ENCODE measurements around the gene CCN5. TPM values are rescaled to one million over a fixed set of nuclear protein-coding genes. Genes with fewer than 3 reads are reported as not detected.

CCN5 gene
- total and polyA plus RNA-seq, 2 of the 13 experiments (the other 11 are each of a cell fraction or from before 2014, with no cell fraction given) = 0.12 TPM; not detected in 1

DNA sequence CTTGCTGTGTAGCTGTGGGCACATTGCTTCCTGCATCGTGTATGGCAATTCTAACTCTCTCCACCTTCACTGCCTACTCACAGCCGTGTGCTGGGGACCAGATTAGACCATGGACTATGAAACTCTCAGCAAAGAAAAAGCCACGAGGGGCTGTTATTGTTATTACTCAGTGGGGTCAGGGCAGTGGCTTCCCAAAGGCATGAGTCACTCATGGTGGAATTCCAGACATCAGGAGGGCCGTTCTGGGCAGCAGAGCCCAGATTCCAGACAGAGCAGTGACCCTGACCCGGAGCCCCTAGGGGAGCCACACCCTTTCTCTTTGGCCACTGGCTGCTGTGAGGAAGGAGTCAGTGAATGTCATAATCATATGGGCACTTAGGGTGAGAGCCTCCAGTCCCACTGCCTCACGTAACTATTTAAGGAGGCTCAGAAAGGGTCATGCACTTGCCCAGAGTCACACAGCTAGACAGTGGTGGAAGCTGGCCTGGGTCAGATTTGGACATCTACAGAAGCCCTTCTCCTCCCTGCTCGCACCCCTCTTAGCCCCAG is 22.2 kb upstream of the CCN5 start (continued):
- TF ChIP-seq ZNF83 (CRISPR knock-in tag; IDR thresholded peaks at IDR 0.05; ENCODE audit: borderline replicate concordance) (no peak), ZNF17 (CRISPR knock-in tag; IDR thresholded peaks at IDR 0.05) (no peak), NCOA1 (CRISPR knock-in tag; IDR thresholded peaks at IDR 0.05) (no peak), ZC3H13 (CRISPR knock-in tag; IDR thresholded peaks at IDR 0.05) (no peak), BRCA1 (CRISPR knock-in tag; IDR thresholded peaks at IDR 0.05) (no peak), ZNF12 (CRISPR knock-in tag; IDR thresholded peaks at IDR 0.05) (no peak; the same call in 1 of the 2 replicates), ZNF3 (CRISPR knock-in tag; IDR thresholded peaks at IDR 0.05) (no peak), SRSF9 (IDR thresholded peaks at IDR 0.05; ENCODE audit: borderline replicate concordance, insufficient read depth, low read depth, low read length, poor library complexity, severe bottlenecking) (no peak), NFRKB (IDR thresholded peaks at IDR 0.05) (no peak), TCF7 (IDR thresholded peaks at IDR 0.05; ENCODE audit: low read depth) (no peak; the same call in 1 of the 2 replicates), ZFYVE20 (CRISPR knock-in tag; IDR thresholded peaks at IDR 0.05; ENCODE audit: borderline replicate concordance, low read depth) (no peak), ZNF230 (CRISPR knock-in tag; IDR thresholded peaks at IDR 0.05) (no peak), CBFB (CRISPR knock-in tag; IDR thresholded peaks at IDR 0.05) (no peak), ZFP1 (CRISPR knock-in tag; IDR thresholded peaks at IDR 0.05) (no peak), TOE1 (CRISPR knock-in tag; IDR thresholded peaks at IDR 0.05) (no peak), PRMT3 (CRISPR knock-in tag; IDR thresholded peaks at IDR 0.05; ENCODE audit: borderline replicate concordance, low read depth) (no peak), ZNF44 (CRISPR knock-in tag; IDR thresholded peaks at IDR 0.05) (no peak), RFX1 (IDR thresholded peaks at IDR 0.05) (no peak), FOXM1 (CRISPR knock-in tag; IDR thresholded peaks at IDR 0.05) (no peak), TOPORS (CRISPR knock-in tag; IDR thresholded peaks at IDR 0.05) (no peak)
- TF ChIP-seq, protein P1, sequence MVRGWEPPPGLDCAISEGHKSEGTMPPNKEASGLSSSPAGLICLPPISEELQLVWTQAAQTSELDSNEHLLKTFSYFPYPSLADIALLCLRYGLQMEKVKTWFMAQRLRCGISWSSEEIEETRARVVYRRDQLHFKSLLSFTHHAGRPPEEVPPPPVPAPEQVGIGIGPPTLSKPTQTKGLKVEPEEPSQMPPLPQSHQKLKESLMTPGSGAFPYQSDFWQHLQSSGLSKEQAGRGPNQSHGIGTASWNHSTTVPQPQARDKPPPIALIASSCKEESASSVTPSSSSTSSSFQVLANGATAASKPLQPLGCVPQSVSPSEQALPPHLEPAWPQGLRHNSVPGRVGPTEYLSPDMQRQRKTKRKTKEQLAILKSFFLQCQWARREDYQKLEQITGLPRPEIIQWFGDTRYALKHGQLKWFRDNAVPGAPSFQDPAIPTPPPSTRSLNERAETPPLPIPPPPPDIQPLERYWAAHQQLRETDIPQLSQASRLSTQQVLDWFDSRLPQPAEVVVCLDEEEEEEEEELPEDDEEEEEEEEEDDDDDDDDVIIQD (CRISPR knock-in tag; IDR thresholded peaks at IDR 0.05; ENCODE audit: low read depth) = peak; percentile 79
- TF ChIP-seq, protein P2, sequence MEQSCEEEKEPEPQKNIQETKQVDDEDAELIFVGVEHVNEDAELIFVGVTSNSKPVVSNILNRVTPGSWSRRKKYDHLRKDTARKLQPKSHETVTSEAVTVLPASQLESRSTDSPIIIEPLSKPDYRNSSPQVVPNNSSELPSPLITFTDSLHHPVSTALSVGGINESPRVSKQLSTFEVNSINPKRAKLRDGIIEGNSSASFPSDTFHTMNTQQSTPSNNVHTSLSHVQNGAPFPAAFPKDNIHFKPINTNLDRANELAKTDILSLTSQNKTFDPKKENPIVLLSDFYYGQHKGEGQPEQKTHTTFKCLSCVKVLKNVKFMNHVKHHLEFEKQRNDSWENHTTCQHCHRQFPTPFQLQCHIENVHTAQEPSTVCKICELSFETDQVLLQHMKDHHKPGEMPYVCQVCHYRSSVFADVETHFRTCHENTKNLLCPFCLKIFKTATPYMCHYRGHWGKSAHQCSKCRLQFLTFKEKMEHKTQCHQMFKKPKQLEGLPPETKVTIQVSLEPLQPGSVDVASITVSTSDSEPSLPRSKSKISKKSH (CRISPR knock-in tag; IDR thresholded peaks at IDR 0.05; ENCODE audit: borderline replicate concordance) = no peak
- TF ChIP-seq, protein P3, sequence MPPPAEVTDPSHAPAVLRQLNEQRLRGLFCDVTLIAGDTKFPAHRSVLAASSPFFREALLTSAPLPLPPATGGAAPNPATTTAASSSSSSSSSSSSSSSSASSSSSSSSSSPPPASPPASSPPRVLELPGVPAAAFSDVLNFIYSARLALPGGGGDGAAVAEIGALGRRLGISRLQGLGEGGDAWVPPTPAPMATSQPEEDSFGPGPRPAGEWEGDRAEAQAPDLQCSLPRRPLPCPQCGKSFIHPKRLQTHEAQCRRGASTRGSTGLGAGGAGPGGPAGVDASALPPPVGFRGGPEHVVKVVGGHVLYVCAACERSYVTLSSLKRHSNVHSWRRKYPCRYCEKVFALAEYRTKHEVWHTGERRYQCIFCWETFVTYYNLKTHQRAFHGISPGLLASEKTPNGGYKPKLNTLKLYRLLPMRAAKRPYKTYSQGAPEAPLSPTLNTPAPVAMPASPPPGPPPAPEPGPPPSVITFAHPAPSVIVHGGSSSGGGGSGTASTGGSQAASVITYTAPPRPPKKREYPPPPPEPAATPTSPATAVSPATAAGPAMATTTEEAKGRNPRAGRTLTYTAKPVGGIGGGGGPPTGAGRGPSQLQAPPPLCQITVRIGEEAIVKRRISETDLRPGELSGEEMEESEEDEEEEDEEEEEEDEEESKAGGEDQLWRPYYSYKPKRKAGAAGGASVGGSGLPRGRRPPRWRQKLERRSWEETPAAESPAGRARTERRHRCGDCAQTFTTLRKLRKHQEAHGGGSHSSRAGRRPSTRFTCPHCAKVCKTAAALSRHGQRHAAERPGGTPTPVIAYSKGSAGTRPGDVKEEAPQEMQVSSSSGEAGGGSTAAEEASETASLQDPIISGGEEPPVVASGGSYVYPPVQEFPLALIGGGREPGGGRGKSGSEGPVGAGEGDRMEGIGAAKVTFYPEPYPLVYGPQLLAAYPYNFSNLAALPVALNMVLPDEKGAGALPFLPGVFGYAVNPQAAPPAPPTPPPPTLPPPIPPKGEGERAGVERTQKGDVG (CRISPR knock-in tag; IDR thresholded peaks at IDR 0.05; ENCODE audit: borderline replicate concordance) = no peak
- TF ChIP-seq, protein P4, sequence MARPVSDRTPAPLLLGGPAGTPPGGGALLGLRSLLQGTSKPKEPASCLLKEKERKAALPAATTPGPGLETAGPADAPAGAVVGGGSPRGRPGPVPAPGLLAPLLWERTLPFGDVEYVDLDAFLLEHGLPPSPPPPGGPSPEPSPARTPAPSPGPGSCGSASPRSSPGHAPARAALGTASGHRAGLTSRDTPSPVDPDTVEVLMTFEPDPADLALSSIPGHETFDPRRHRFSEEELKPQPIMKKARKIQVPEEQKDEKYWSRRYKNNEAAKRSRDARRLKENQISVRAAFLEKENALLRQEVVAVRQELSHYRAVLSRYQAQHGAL (CRISPR knock-in tag; IDR thresholded peaks at IDR 0.05; ENCODE audit: not compliant biosample characterization) = no peak
